Measurements from ENCODE around the gene IQCN.
A peak's percentile ranks its signal among the peaks of the same experiment; 100 is the strongest.

The IQCN gene

GRCh38 chr19:18266771-18267686, 7.2 kb downstream of the IQCN start:
- DNase-seq (ENCODE audit: low read depth): no peak

DNA sequence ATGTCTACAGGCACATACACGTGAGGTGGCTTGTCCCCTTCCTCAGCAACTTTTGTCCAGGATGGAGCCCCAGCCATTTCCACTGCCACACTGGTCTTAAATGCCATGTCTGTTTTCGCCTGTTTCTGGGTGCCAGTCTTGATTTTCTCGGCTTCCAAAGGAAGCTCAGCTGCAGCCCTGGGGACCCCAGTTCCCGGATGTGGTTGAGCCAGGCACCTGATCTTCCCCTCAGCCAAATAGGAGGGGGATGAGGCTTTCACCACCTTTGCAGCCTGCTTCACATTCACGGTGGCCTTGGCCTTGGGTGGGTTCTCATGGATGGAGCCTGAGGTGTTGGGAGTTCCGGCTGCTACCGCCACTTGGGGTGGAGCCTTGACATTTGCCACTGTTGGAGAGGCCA, 8.7 kb downstream of the IQCN start:
- DNase-seq (ENCODE audit: low read depth): no peak

DNA sequence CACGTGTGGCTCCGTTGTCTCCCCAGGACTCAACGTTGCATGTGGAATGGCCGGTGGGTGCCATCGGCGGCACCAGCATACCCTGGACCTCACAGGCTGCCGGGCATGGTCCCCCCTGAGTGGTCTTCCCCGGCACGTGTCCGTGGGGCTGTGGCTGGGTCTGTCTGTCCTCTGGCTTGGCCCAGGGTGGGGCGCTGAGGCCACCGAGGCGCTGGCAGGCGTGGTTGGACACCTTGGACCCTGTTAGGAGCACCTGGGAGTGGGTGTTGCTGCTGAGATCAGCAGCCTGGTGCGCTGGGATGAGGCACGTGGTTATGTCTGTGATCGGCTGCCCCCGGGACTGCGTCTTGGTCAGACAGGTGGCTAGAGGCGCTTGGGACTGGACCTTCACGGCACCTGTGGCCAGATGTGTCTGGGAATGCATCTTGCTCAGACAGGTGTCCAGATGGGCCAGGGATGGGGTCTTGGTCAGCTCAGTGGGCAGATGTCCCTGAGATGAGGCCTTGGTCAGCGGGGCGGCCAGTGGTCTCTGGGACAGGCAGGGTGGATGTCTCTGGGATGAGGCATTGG, 9.2 kb downstream of the IQCN start:
- DNase-seq (ENCODE audit: low read depth): no peak

GRCh38 chr19:18264137-18264854, 10.0 kb downstream of the IQCN start:
- DNase-seq (ENCODE audit: low read depth): no peak

DNA sequence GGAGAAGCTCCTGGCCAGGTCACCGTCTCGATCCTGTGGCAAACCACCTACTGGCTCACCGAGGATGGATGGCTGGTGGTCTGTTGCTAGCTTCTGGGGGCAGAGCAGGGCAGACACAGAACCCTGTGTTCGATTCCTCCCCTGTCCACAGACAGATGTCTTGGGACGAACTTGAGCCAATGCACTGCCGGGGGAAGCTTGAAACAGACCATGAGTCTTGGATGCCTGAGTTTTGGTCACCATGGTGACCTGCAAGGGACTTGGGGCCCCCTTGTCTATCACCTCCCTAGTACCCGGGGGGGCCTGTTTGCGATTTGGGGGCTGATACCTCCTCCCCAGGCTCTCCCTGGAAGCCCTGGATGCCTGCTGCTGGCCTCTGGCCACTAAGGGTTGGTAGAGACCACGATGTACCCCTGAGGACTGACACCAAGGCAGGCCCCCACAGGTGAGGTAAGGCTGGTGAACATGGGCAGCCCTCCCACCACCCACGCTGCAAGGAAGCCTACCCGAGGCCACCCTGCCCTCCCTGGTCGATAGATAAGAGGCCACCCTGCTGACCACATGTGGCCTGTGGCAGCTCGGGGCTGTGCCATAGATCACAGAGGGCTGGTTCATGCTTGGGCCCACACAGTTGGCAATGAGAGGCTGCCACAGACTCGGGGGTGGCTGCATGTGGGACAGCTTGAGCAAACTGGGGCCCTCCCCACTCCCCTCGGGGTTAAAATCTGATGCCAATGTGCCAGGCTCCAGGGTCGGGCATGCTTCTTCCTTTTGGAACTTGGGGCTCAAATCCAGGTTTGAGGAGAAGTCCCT, 10.7 kb downstream of the IQCN start:
- no peak for DNase-seq (ENCODE audit: low read depth)

- no peak for DNase-seq (ENCODE audit: low read depth)
These were observed 11.3 kb downstream of the IQCN start for GRCh38 chr19:18262917-18263316.

DNA sequence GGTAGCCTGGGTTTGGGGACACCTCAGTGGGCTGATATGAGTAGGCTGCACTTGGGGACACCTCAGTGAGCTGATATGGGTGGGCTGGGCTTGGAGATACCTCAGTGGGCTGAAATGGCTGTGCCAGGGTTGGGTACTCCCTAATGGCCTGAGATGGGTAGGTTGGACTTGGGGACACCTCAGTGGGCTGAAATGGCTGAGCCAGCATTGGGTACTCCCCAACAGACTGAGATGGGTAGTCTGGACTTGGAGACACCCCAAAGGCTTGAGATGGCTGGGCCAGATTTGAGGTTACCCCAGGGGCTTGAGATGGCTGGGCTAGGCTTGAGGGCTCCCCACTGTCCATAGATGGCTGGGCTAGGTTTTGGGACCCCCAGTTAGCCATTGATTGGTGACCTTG, 12.1 kb downstream of the IQCN start:
- no peak for DNase-seq (ENCODE audit: low read depth)

DNA sequence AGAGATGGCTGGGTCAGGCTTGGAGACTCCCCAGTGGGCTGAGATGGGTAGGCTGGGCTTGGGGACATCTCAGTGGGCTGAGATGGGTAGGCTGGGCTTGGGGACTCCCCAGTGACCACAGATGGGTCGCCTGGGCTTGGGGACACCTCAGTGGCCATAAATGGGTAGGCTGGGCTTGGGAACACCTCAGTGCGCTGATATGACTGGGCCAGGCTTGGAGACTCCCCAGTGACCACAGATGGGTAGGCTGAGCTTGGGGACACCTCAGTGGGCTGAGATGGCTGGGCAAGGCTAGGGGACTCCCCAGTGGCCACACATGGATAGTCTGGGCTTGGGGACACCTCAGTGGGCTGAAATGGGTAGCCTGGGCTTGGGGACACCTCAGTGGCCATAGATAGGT, 12.8 kb downstream of the IQCN start:
- DNase-seq (ENCODE audit: low read depth): no peak

- DNase-seq (ENCODE audit: low read depth): no peak
These were observed 14.4 kb downstream of the IQCN start for GRCh38 chr19:18259893-18260292.

GRCh38 chr19:18257503-18258470, 16.5 kb downstream of the IQCN start:
- no peak for DNase-seq (ENCODE audit: low read depth)

- no peak for DNase-seq (ENCODE audit: low read depth)
These were observed 19.4 kb downstream of the IQCN start for GRCh38 chr19:18254546-18255503.

DNA sequence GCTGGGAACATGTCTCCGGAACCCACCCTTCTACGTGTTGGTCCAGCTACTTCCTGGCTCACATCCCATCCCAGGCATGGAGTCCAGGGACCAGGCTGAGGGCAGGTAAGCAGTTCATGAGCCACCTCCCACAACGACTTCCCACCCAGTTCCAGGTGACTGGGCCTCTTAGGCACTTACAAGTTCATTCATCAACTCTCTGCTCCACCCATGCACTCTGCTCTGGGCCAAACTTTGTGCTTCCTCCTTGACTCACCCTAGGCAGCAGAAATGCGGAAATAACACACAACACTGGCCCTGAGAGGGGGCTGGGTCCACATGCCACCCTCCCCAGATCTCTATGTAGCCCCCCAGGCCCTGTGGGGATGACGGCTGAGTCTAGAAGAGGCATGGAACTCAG, 20.5 kb downstream of the IQCN start:
- DNase-seq (ENCODE audit: low read depth): no peak

- no peak for DNase-seq (ENCODE audit: low read depth)
These were observed 21.1 kb downstream of the IQCN start for GRCh38 chr19:18253130-18253529.

- no peak for DNase-seq (ENCODE audit: low read depth)
These were observed 21.9 kb downstream of the IQCN start for GRCh38 chr19:18252370-18252717.

DNA sequence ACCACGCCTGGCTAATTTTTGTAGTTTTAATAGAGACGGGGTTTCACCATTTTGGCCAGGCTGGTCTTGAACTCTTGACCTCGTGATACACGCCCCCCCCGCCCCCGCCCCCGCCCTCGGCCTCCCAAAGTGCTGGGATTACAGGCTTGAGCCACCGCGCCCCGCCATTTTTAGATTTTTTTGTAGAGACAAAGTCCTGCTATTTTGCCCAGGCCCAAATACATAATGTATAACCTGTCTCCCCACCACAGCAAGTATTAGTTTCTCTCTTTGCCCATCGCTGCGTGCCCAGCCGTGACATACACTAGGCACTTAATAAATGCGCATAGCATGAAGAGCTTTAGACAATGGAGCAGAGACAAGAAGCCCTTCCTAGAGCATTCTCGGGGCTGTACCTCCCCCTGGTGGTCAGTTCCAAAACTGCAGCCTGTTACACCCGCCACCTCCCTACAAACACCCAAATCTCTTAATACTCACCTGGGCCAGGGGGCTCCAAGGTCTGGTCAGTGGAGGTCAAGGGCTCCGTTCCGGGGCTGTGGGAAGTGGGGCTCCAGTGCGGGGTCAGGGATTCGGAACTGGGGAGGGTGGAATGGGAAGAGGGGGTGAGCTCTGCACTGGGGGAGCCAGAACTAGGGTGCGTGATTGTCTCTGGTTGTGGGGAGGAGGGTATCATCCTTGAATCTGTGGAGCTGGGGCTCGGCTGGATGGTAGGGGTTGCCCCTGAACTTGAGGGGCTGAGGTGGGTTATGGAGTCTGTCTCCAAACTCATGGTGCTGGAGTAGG, 22.5 kb downstream of the IQCN start:
- peak; percentile 27 for DNase-seq (ENCODE audit: low read depth)

DNA sequence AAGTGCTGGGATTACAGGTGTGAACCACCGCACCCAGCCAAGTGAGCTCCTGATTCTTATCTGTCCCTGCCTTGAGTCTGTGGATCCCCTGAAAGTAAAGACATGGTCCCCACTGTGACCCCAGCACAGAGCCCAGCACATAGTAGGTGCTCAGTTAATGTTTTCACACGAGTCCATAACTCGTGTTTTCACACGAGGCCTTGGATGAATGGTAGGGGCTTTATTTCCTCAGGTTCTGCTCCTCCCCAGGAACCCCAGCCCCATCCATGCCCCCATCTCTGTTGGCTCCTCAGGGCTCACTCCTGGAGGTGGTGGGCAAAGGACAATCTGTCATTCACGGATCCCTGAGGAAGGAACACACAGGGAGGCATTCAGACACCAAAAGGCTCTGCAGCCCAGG, 24.4 kb downstream of the IQCN start:
- no peak for DNase-seq (ENCODE audit: low read depth)

DNA sequence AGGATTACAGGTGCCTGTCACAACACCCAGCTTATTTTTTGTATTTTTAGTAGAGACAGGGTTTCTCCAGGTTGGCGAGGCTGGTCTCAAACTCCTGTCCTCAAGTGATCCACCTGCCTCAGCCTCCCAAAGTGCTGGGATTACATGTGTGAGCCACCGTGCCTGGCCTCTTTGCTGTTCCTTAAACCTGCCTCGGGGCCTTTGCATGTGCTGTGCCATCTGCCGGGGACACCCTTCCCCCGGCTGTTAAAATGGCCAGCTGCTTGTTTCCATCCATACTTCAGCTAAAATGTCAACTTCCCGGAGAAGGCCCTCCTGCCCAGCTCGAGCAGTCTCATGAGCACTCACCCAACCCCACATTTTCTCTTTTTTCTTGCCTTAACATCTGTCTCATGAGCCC, 29.0 kb downstream of the IQCN start:
- no peak for DNase-seq (ENCODE audit: low read depth)

- DNase-seq (ENCODE audit: low read depth): no peak
These were observed 34.9 kb downstream of the IQCN start for GRCh38 chr19:18239303-18239702.

DNA sequence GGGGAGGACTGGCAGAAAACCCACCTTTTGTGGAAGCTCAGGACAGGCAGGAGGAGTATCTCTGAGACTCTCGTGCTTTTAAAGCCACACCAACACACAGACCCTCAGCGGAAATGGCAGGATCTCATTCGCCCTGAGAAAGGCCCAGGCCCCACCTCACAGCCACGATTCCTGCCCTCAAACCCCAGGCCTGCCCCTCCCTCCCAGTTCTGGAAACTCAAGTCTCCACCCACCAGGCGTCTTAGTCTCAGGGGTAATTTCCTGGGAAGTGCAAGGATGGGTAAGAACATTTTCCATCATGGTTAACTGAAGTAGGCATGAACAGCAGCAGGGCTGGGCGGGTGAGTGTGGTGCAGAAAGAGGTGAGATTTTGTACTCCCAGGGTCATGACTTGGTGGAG, 40.1 kb downstream of the IQCN start:
- DNase-seq (ENCODE audit: low read depth): no peak

Measured in fibroblast of the conjunctiva (primary cell).